ENCODE results near the gene TM9SF1. TPM values are rescaled to one million over a fixed set of nuclear protein-coding genes. Genes with fewer than 3 reads are reported as not detected.
A peak's percentile ranks its signal among the peaks of the same experiment; 100 is the strongest.

TM9SF1 gene
- total and polyA plus RNA-seq, 2 donors from 2014 or later = 41.1 to 83.6 TPM

DNA sequence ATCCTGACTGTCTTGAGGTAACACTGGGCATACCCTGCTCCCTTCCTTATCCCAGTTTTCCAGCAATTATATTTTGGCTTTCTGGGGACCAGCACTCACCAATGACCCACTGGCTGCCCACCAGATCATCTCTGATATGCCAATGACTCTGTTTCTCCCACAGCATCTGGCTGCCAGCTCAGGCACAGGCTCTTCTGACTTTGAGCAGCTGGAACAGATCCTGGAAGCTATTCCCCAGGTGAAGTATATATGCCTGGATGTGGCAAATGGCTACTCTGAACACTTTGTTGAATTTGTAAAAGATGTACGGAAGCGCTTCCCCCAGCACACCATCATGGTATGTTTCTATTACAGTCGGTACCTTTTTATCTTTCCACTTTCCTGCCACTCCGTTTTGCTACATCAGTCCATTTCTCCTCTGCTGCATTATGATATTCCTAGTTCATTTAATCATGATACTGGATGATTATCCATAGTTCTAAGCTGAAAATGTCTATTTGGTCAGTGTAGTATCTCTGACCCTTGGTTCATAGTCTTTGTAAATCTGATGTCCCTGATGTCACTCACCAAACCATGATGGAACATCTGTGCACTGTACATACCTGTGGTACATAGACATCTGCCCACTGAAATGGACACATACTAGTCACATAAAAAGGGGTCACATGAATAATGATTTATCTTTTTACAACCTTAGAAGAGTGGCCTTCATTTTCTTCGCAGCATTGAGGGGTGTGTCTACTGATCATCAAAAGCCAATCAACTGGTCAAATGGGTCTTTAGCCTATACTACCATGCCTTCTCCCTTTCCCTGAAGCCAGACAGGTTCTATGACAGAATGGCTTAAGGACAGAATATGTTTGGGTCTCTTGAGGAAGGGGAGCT is 40.8 kb upstream of the TM9SF1 start:
- FAIRE-seq = no peak
- no peaks in the 10 kb centered on the region for H3K9me3 ChIP-seq (ENCODE audit: control insufficient read depth in 2 of 3, insufficient read depth in 1 of 3, low read length in 3 of 3)

DNA sequence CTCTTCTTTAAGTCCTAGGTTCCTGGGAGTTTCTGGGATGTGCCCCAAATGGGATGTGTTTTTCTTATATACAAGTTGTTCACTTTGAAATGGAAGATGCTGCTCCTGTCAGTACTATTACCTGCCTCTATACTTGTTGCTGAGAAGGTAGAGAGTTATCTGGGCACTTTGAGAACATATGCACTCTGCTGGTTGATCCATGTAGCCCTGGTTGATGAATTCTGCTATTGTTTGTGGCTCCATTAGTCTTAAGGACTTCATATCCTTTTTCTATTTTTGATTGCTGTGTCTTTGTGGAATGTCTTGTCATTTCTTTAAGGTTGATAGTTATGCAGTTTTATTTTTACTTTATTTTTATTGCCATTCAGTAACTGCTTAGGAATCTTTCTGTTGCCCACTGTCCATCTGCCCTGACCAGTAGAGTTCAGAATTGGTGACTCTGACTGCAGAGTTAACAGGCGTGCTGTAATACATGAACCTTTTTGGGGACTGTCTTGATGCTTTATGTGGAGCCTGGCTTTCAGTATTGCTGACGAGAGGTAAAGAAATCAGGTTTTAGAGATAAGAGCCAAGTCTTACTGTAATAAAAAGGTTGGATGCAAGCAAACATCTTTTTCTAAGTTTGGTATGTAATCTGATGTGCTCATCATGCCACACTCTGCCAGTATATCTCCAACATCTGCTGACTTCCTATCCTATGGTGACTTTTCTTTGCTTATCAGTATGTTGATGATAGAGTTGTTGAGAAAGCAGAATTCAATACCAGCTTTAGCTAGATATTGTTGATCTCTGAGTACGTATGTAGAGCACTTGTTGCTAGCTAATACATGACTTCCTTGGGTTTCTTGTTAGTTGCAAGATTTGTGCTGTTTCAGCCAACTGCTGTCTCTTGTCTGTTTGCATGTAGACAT is 39.1 kb upstream of the TM9SF1 start:
- DNase-seq (no peak), FAIRE-seq (no peak)
- TF ChIP-seq, protein P1, sequence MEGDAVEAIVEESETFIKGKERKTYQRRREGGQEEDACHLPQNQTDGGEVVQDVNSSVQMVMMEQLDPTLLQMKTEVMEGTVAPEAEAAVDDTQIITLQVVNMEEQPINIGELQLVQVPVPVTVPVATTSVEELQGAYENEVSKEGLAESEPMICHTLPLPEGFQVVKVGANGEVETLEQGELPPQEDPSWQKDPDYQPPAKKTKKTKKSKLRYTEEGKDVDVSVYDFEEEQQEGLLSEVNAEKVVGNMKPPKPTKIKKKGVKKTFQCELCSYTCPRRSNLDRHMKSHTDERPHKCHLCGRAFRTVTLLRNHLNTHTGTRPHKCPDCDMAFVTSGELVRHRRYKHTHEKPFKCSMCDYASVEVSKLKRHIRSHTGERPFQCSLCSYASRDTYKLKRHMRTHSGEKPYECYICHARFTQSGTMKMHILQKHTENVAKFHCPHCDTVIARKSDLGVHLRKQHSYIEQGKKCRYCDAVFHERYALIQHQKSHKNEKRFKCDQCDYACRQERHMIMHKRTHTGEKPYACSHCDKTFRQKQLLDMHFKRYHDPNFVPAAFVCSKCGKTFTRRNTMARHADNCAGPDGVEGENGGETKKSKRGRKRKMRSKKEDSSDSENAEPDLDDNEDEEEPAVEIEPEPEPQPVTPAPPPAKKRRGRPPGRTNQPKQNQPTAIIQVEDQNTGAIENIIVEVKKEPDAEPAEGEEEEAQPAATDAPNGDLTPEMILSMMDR (IDR thresholded peaks at IDR 0.05; ENCODE audit: borderline replicate concordance, extremely low read depth, insufficient read depth) = no peak
- H3K36me3 ChIP-seq (ENCODE audit: control insufficient read depth in 2 of 3, insufficient read depth in 3 of 3, low read length in 3 of 3) = peaks cover 8 to 32% (median 26%) of the 10 kb centered on the region in 3 donors
- intact Hi-C loops (cut with DNase I) = no loop called here
- no peak overlapping the region for H3K4me3 ChIP-seq (ENCODE audit: low read length in 3 of 3)
- H3K4me1 ChIP-seq (ENCODE audit: control insufficient read depth in 2 of 3, insufficient read depth in 2 of 3, low read depth in 1 of 3, low read length in 3 of 3) = peaks cover 0 to 25% (median 13%) of the 10 kb centered on the region in 3 donors
- H3K27ac ChIP-seq (ENCODE audit: low read depth in 2 of 2, low read length in 2 of 2) = no peak overlapping the region
- no peak overlapping the region for H3K9ac ChIP-seq (ENCODE audit: low read length in 3 of 3)
- H3K27me3 ChIP-seq (ENCODE audit: control insufficient read depth, insufficient read depth, low read length) = no peaks in the 10 kb centered on the region
- no peaks in the 10 kb centered on the region for H3K9me3 ChIP-seq (ENCODE audit: control insufficient read depth in 2 of 3, insufficient read depth in 1 of 3, low read length in 3 of 3)

More for the DNA sequence above, 40.8 kb upstream of the TM9SF1 start:
- H3K4me1 ChIP-seq (ENCODE audit: control insufficient read depth in 2 of 3, insufficient read depth in 2 of 3, low read depth in 1 of 3, low read length in 3 of 3) = peaks cover 0 to 38% (median 26%) of the 10 kb centered on the region in 3 donors
- TF ChIP-seq, protein P1 (IDR thresholded peaks at IDR 0.05; ENCODE audit: borderline replicate concordance, extremely low read depth, insufficient read depth) = no peak
- H3K9ac ChIP-seq (ENCODE audit: low read length in 3 of 3) = no peak overlapping the region
- DNase-seq = no peak
- H3K27ac ChIP-seq (ENCODE audit: low read depth in 2 of 2, low read length in 2 of 2) = no peak overlapping the region
- H3K4me3 ChIP-seq (ENCODE audit: low read length in 3 of 3) = no peak overlapping the region
- H3K27me3 ChIP-seq (ENCODE audit: control insufficient read depth, insufficient read depth, low read length) = no peaks in the 10 kb centered on the region
- intact Hi-C loops (cut with DNase I) = no loop called here
- H3K36me3 ChIP-seq (ENCODE audit: control insufficient read depth in 2 of 3, insufficient read depth in 3 of 3, low read length in 3 of 3) = peaks cover 8 to 48% (median 41%) of the 10 kb centered on the region in 3 donors

DNA sequence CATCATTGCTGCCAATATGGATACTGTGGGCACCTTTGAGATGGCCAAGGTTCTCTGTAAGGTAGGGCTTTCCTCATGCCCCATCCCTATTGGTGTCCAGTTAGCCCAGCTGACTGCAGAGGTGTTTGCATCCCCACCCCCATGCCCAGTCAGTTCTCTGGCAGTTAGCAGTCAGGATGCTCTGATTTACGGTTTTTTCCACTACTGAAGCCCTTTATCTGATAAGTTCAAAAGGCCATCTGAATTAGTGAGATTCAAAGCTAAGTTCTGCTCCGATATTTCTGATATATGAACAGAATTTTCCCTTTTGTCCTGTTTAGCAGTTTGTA is 38.3 kb upstream of the TM9SF1 start:
- Histone ChIP-seq H3K27ac (ENCODE audit: low read depth in 2 of 2, low read length in 2 of 2) (no peak overlapping the region), H3K4me1 (ENCODE audit: control insufficient read depth in 2 of 3, insufficient read depth in 2 of 3, low read depth in 1 of 3, low read length in 3 of 3) (peaks cover 0 to 25% (median 13%) of the 10 kb centered on the region in 3 donors), H3K9me3 (ENCODE audit: control insufficient read depth in 2 of 3, insufficient read depth in 1 of 3, low read length in 3 of 3) (no peaks in the 10 kb centered on the region), H3K4me3 (ENCODE audit: low read length in 3 of 3) (peak overlapping the region; percentile 86 to 96 (median 96)), H3K36me3 (ENCODE audit: control insufficient read depth in 2 of 3, insufficient read depth in 3 of 3, low read length in 3 of 3) (peaks cover 8 to 25% (median 21%) of the 10 kb centered on the region in 3 donors), H3K27me3 (ENCODE audit: control insufficient read depth, insufficient read depth, low read length) (no peaks in the 10 kb centered on the region), H3K9ac (ENCODE audit: low read length in 3 of 3) (peak overlapping the region; percentile 84 to 94 (median 92))
- FAIRE-seq (no peak), DNase-seq (no peak)
- TF ChIP-seq, protein P1 (IDR thresholded peaks at IDR 0.05; ENCODE audit: borderline replicate concordance, extremely low read depth, insufficient read depth) = no peak
- intact Hi-C loops (cut with DNase I) = no loop called here

All from kidney (tissue), 14 donors.